ENCODE data around the gene MRPL36.

The MRPL36 gene

GRCh38 chr5:1759378-1759970 is 40.2 kb downstream of the MRPL36 start:
- no peak overlapping the region for H3K9ac ChIP-seq (ENCODE audit: low read length)
- no peaks in the 10 kb centered on the region for H3K36me3 ChIP-seq (ENCODE audit: control insufficient read depth, insufficient read depth, low read length)
- H3K27me3 ChIP-seq (ENCODE audit: control insufficient read depth, insufficient read depth, low read length): peaks cover 8% of the 10 kb centered on the region
- H3K4me1 ChIP-seq (ENCODE audit: control insufficient read depth, insufficient read depth, low read length): no peaks in the 10 kb centered on the region
- no peaks in the 10 kb centered on the region for H3K9me3 ChIP-seq (ENCODE audit: control insufficient read depth, low read length)
- H3K4me3 ChIP-seq (ENCODE audit: low read length): no peak overlapping the region

- no peaks in the 10 kb centered on the region for H3K4me1 ChIP-seq (ENCODE audit: control insufficient read depth, insufficient read depth, low read length)
- no peaks in the 10 kb centered on the region for H3K36me3 ChIP-seq (ENCODE audit: control insufficient read depth, insufficient read depth, low read length)
- H3K9ac ChIP-seq (ENCODE audit: low read length): no peak overlapping the region
- peaks cover 8% of the 10 kb centered on the region for H3K27me3 ChIP-seq (ENCODE audit: control insufficient read depth, insufficient read depth, low read length)
- no peak overlapping the region for H3K4me3 ChIP-seq (ENCODE audit: low read length)
- H3K9me3 ChIP-seq (ENCODE audit: control insufficient read depth, low read length): no peaks in the 10 kb centered on the region
These were observed 41.1 kb downstream of the MRPL36 start for GRCh38 chr5:1758574-1758973.

GRCh38 chr5:1757511-1757910 is 42.1 kb downstream of the MRPL36 start:
- H3K36me3 ChIP-seq (ENCODE audit: control insufficient read depth, insufficient read depth, low read length): no peaks in the 10 kb centered on the region
- no peak overlapping the region for H3K9ac ChIP-seq (ENCODE audit: low read length)
- no peaks in the 10 kb centered on the region for H3K4me1 ChIP-seq (ENCODE audit: control insufficient read depth, insufficient read depth, low read length)
- no peaks in the 10 kb centered on the region for H3K9me3 ChIP-seq (ENCODE audit: control insufficient read depth, low read length)
- no peak overlapping the region for H3K4me3 ChIP-seq (ENCODE audit: low read length)
- no peaks in the 10 kb centered on the region for H3K27me3 ChIP-seq (ENCODE audit: control insufficient read depth, insufficient read depth, low read length)

- no peaks in the 10 kb centered on the region for H3K36me3 ChIP-seq (ENCODE audit: control insufficient read depth, insufficient read depth, low read length)
- peaks cover 2% of the 10 kb centered on the region for H3K27me3 ChIP-seq (ENCODE audit: control insufficient read depth, insufficient read depth, low read length)
- H3K9me3 ChIP-seq (ENCODE audit: control insufficient read depth, low read length): no peaks in the 10 kb centered on the region
- no peaks in the 10 kb centered on the region for H3K4me1 ChIP-seq (ENCODE audit: control insufficient read depth, insufficient read depth, low read length)
- no peak overlapping the region for H3K9ac ChIP-seq (ENCODE audit: low read length)
- H3K4me3 ChIP-seq (ENCODE audit: low read length): no peak overlapping the region
These were observed 43.2 kb downstream of the MRPL36 start for GRCh38 chr5:1756481-1756880.

GRCh38 chr5:1755321-1755949 is 44.2 kb downstream of the MRPL36 start:
- H3K9ac ChIP-seq (ENCODE audit: low read length): no peak overlapping the region
- H3K4me1 ChIP-seq (ENCODE audit: control insufficient read depth, insufficient read depth, low read length): no peaks in the 10 kb centered on the region
- no peaks in the 10 kb centered on the region for H3K9me3 ChIP-seq (ENCODE audit: control insufficient read depth, low read length)
- H3K27me3 ChIP-seq (ENCODE audit: control insufficient read depth, insufficient read depth, low read length): peaks cover 5% of the 10 kb centered on the region
- H3K4me3 ChIP-seq (ENCODE audit: low read length): no peak overlapping the region
- no peaks in the 10 kb centered on the region for H3K36me3 ChIP-seq (ENCODE audit: control insufficient read depth, insufficient read depth, low read length)

GRCh38 chr5:1754531-1755220 is 45.0 kb downstream of the MRPL36 start:
- Histone ChIP-seq H3K4me1 (ENCODE audit: control insufficient read depth, insufficient read depth, low read length) (no peaks in the 10 kb centered on the region), H3K9me3 (ENCODE audit: control insufficient read depth, low read length) (no peaks in the 10 kb centered on the region), H3K9ac (ENCODE audit: low read length) (no peak overlapping the region), H3K36me3 (ENCODE audit: control insufficient read depth, insufficient read depth, low read length) (no peaks in the 10 kb centered on the region), H3K4me3 (ENCODE audit: low read length) (no peak overlapping the region), H3K27me3 (ENCODE audit: control insufficient read depth, insufficient read depth, low read length) (peaks cover 5% of the 10 kb centered on the region)

GRCh38 chr5:1753490-1753889 is 46.1 kb downstream of the MRPL36 start:
- Histone ChIP-seq H3K4me3 (ENCODE audit: low read length) (no peak overlapping the region), H3K27me3 (ENCODE audit: control insufficient read depth, insufficient read depth, low read length) (peaks cover 5% of the 10 kb centered on the region), H3K9ac (ENCODE audit: low read length) (no peak overlapping the region), H3K9me3 (ENCODE audit: control insufficient read depth, low read length) (no peaks in the 10 kb centered on the region), H3K36me3 (ENCODE audit: control insufficient read depth, insufficient read depth, low read length) (no peaks in the 10 kb centered on the region), H3K4me1 (ENCODE audit: control insufficient read depth, insufficient read depth, low read length) (no peaks in the 10 kb centered on the region)

GRCh38 chr5:1752881-1753280 is 46.8 kb downstream of the MRPL36 start:
- Histone ChIP-seq H3K9ac (ENCODE audit: low read length) (no peak overlapping the region), H3K4me1 (ENCODE audit: control insufficient read depth, insufficient read depth, low read length) (no peaks in the 10 kb centered on the region), H3K4me3 (ENCODE audit: low read length) (no peak overlapping the region), H3K9me3 (ENCODE audit: control insufficient read depth, low read length) (no peaks in the 10 kb centered on the region), H3K36me3 (ENCODE audit: control insufficient read depth, insufficient read depth, low read length) (no peaks in the 10 kb centered on the region), H3K27me3 (ENCODE audit: control insufficient read depth, insufficient read depth, low read length) (peaks cover 5% of the 10 kb centered on the region)

- no peaks in the 10 kb centered on the region for H3K4me1 ChIP-seq (ENCODE audit: control insufficient read depth, insufficient read depth, low read length)
- no peak overlapping the region for H3K9ac ChIP-seq (ENCODE audit: low read length)
- no peaks in the 10 kb centered on the region for H3K9me3 ChIP-seq (ENCODE audit: control insufficient read depth, low read length)
- peaks cover 5% of the 10 kb centered on the region for H3K27me3 ChIP-seq (ENCODE audit: control insufficient read depth, insufficient read depth, low read length)
- H3K36me3 ChIP-seq (ENCODE audit: control insufficient read depth, insufficient read depth, low read length): no peaks in the 10 kb centered on the region
- H3K4me3 ChIP-seq (ENCODE audit: low read length): no peak overlapping the region
These were observed 47.5 kb downstream of the MRPL36 start for GRCh38 chr5:1751864-1752822.

- Histone ChIP-seq H3K4me3 (ENCODE audit: low read length) (no peak overlapping the region), H3K36me3 (ENCODE audit: control insufficient read depth, insufficient read depth, low read length) (no peaks in the 10 kb centered on the region), H3K4me1 (ENCODE audit: control insufficient read depth, insufficient read depth, low read length) (no peaks in the 10 kb centered on the region), H3K9me3 (ENCODE audit: control insufficient read depth, low read length) (no peaks in the 10 kb centered on the region), H3K9ac (ENCODE audit: low read length) (no peak overlapping the region), H3K27me3 (ENCODE audit: control insufficient read depth, insufficient read depth, low read length) (peaks cover 5% of the 10 kb centered on the region)
These were observed 48.4 kb downstream of the MRPL36 start for GRCh38 chr5:1751026-1751863.

GRCh38 chr5:1750469-1750868 is 49.2 kb downstream of the MRPL36 start:
- H3K36me3 ChIP-seq (ENCODE audit: control insufficient read depth, insufficient read depth, low read length): no peaks in the 10 kb centered on the region
- H3K9me3 ChIP-seq (ENCODE audit: control insufficient read depth, low read length): no peaks in the 10 kb centered on the region
- H3K9ac ChIP-seq (ENCODE audit: low read length): no peak overlapping the region
- H3K4me1 ChIP-seq (ENCODE audit: control insufficient read depth, insufficient read depth, low read length): no peaks in the 10 kb centered on the region
- no peak overlapping the region for H3K4me3 ChIP-seq (ENCODE audit: low read length)
- peaks cover 5% of the 10 kb centered on the region for H3K27me3 ChIP-seq (ENCODE audit: control insufficient read depth, insufficient read depth, low read length)
